ENCODE measurements around the gene TEX30. TPM values are rescaled to one million over a fixed set of nuclear protein-coding genes. Genes with fewer than 3 reads are reported as not detected.

Gene TEX30
- total RNA-seq, 4 donors from 2014 or later: 6.4 to 10.6 (median 7.7) TPM

DNA sequence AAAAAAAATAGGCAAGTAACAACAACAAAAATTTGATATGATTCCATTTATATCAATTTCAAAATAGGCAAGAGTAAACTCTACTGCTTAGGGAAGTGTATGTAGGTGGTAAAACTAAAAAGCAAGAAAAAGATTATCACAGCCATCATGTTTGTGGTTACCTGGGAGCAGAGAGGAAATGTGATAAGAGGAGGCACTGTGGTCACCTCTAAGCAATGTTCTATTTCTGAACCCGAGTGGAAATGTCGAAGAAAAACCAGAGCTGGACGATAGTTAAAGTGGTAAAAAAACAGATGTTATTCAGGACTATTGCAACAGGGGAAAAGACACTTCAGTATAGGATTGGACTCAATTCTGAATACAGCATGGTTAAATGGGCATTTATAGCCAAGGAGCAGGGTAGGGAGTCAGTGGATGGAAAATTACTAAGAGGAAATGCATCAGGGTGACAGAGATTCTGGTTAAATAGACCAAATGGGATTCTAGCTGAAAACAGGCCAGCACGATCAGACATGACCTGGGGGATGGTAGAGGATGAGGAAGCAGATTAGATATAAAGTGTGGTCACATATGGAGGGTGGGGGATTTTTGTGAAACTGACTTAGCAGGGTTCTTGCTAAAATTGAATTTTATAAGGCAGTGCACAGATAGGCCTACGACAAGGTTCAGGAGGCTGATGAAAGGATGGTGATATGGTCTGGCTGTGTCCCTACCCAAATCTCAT is 6.0 kb upstream of the TEX30 start:
- Histone ChIP-seq H3K36me3 (peaks cover 0 to 28% of the 10 kb centered on the region in 2 donors), H3K4me3 (no peak overlapping the region), H3K27ac (no peak overlapping the region), H3K4me1 (no peaks in the 10 kb centered on the region), H3K9me3 (no peaks in the 10 kb centered on the region), H3K27me3 (no peaks in the 10 kb centered on the region)
- 73 to 79% methylated on average over 5 of the region's 5 CpGs for WGBS, 2 donors (ENCODE audit: low coverage in 1 of 2)
- TF ChIP-seq POLR2A (IDR thresholded peaks at IDR 0.05) (no peak), POLR2AphosphoS5 (IDR thresholded peaks at IDR 0.05) (no peak), EP300 (IDR thresholded peaks at IDR 0.05) (no peak)
- TF ChIP-seq, protein P1, sequence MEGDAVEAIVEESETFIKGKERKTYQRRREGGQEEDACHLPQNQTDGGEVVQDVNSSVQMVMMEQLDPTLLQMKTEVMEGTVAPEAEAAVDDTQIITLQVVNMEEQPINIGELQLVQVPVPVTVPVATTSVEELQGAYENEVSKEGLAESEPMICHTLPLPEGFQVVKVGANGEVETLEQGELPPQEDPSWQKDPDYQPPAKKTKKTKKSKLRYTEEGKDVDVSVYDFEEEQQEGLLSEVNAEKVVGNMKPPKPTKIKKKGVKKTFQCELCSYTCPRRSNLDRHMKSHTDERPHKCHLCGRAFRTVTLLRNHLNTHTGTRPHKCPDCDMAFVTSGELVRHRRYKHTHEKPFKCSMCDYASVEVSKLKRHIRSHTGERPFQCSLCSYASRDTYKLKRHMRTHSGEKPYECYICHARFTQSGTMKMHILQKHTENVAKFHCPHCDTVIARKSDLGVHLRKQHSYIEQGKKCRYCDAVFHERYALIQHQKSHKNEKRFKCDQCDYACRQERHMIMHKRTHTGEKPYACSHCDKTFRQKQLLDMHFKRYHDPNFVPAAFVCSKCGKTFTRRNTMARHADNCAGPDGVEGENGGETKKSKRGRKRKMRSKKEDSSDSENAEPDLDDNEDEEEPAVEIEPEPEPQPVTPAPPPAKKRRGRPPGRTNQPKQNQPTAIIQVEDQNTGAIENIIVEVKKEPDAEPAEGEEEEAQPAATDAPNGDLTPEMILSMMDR (IDR thresholded peaks at IDR 0.05): no peak
- no peak for ATAC-seq

DNA sequence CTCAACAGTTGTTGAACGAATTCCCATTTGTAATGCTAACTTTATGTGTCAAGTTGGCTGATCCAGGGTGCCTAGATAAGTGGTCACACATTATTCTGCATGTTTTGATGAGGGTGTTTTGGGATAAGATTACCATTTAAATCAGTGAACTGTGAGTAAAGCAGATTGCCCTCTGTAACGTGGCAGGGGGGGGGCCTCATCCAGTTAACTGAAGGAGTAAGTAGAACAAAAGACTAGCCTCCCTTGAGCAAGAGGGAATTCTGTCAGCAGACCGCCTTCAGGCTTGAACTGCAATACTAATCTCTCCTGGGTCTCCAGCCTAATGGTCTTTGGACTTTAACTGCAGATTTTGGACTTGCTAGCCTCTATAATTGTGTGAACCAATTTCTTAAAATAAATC is 4.2 kb upstream of the TEX30 start:
- H3K36me3 ChIP-seq: peaks cover 0 to 12% of the 10 kb centered on the region in 2 donors
- TF ChIP-seq POLR2A (IDR thresholded peaks at IDR 0.05): no peak
- TF ChIP-seq EP300 (IDR thresholded peaks at IDR 0.05): no peak
- 85 to 88% methylated on average over 3 of the region's 3 CpGs for WGBS, 2 donors (ENCODE audit: low coverage in 1 of 2)
- no peak for ATAC-seq
- H3K4me1 ChIP-seq: peaks cover 0 to 10% (median 3%) of the 10 kb centered on the region in 3 donors
- no peak overlapping the region for H3K4me3 ChIP-seq
- no peak overlapping the region for H3K27ac ChIP-seq
- no peaks in the 10 kb centered on the region for H3K9me3 ChIP-seq
- no peaks in the 10 kb centered on the region for H3K27me3 ChIP-seq

DNA sequence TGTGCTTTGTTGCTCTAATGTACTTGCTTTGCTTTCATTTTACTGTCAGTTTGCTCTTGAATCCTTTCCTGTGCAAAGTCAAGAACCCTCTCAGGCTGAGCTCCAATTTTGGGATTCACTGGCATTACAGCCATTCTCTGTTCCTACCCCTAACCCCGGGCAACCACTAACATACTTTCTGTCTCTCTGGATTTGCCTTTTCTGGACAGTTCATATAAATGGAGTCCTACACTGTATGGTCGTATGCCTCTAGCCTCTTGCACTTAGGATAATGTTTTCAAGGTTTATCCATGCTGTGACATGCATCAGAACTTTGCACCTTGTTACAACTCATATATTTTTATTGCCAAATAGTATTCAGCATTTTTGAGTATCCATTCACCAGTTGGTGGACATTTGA is 2.7 kb upstream of the TEX30 start:
- Histone ChIP-seq H3K4me3 (no peak overlapping the region), H3K9me3 (no peaks in the 10 kb centered on the region), H3K36me3 (no peaks in the 10 kb centered on the region), H3K27me3 (no peaks in the 10 kb centered on the region), H3K4me1 (peaks cover 0 to 17% (median 3%) of the 10 kb centered on the region in 3 donors), H3K27ac (no peak overlapping the region)
- TF ChIP-seq, protein P1 (IDR thresholded peaks at IDR 0.05): no peak
- TF ChIP-seq POLR2A (IDR thresholded peaks at IDR 0.05) (no peak), EP300 (IDR thresholded peaks at IDR 0.05) (no peak), POLR2AphosphoS5 (IDR thresholded peaks at IDR 0.05) (no peak)
- ATAC-seq: no peak
- WGBS, 2 donors (ENCODE audit: low coverage in 1 of 2): 81% methylated on average over 2 of the region's 2 CpGs

DNA sequence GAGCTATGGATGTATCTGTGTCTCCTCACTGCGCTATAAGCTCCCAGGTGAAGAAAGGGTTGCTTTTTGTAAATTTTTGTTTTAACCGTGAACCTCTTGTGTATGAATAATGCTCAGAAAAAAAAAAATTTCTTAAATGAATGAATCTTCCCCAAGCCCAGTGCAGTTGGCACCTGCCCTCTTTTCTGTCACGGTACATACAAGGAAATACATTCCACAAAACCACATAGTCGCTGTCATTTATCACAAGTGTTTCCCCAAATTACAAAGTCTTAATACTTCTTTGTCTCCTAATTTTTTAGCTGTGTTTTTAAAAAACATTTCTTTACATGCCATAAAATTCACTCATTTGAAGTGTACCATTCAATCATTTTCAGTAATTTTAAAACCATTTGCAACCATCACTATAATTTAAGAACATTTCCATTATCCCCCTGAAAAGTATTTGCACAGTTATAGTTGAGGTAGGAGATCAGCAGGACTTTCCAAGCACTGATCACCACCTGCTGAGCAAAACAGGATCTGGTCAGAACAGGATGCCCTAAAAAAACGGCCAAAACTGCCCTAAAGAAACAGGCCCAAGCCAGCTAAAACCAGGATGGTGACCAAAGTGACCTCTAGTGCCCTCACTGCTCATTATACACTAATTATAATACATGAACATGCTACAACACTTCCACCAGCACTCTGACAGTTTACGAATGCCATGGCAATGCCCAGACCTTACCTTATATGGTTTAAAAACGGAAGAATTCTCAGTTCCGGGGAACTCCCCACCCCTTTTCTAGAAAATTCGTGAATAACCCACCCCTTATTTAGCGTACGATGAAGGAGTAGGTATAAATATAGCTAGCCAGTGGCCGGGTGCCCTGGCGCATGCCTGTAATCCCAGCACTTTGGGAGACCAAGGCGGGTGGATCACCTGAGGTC is 1.3 kb upstream of the TEX30 start:
- no peaks in the 10 kb centered on the region for H3K27me3 ChIP-seq
- TF ChIP-seq POLR2A (IDR thresholded peaks at IDR 0.05) (no peak), POLR2AphosphoS5 (IDR thresholded peaks at IDR 0.05) (no peak), EP300 (IDR thresholded peaks at IDR 0.05) (no peak)
- TF ChIP-seq, protein P1 (IDR thresholded peaks at IDR 0.05): no peak
- H3K36me3 ChIP-seq: no peaks in the 10 kb centered on the region
- H3K27ac ChIP-seq: no peak overlapping the region
- WGBS, 2 donors (ENCODE audit: low coverage in 1 of 2): 89 to 91% methylated on average over 7 to 13 of the region's 14 CpGs
- ATAC-seq: no peak
- H3K9me3 ChIP-seq: no peaks in the 10 kb centered on the region
- peaks cover 0 to 17% (median 3%) of the 10 kb centered on the region in 3 donors for H3K4me1 ChIP-seq
- no peak overlapping the region for H3K4me3 ChIP-seq

DNA sequence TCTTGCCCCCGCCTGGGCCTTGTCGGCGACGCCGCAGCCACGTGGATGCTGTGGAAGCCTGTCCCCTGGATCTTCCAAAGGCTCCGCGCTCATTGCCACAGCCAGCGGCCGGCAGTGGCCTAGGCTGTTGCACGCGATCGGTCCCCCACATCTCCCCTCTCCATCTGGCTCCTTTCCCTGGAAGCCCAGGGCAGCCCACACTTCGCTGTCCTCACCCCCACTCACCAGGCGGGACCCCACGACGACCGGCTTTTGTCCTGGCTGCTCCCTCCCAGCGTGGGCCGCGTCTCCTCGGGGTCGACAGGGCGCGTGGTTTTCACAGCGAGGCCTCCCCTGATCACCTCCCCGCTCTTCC is 605 bp upstream of the TEX30 start:
- Histone ChIP-seq H3K36me3 (no peaks in the 10 kb centered on the region), H3K4me1 (peaks cover 0 to 17% (median 3%) of the 10 kb centered on the region in 3 donors), H3K4me3 (peak overlapping the region; percentile 59 to 77), H3K27me3 (no peaks in the 10 kb centered on the region), H3K9me3 (no peaks in the 10 kb centered on the region), H3K27ac (peak overlapping the region; percentile 40 to 93 (median 90))
- peak; percentile 3 for ATAC-seq
- TF ChIP-seq POLR2AphosphoS5 (IDR thresholded peaks at IDR 0.05): no peak
- TF ChIP-seq EP300 (IDR thresholded peaks at IDR 0.05): no peak
- TF ChIP-seq, protein P1 (IDR thresholded peaks at IDR 0.05): no peak
- TF ChIP-seq POLR2A (IDR thresholded peaks at IDR 0.05): no peak
- WGBS, 2 donors (ENCODE audit: low coverage in 1 of 2): 71 to 85% methylated on average over 9 to 13 of the region's 27 CpGs

Data from gastroesophageal sphincter (tissue), 4 donors.